IPS-18c (cell line): ENCODE data around the gene CPNE4.

Experiments
- H3K4me3 ChIP-seq: 2 replicates; pipeline ENCODE4 v1.7.0; 2013; ENCODE audit warnings: low read depth, mild to moderate bottlenecking, low read length, moderate library complexity; ENCODE audit not compliant: insufficient read depth
- H3K9me3 ChIP-seq: one replicate; pipeline ENCODE4 v1.6.1; 2013; ENCODE audit warnings: mild to moderate bottlenecking, low read length, moderate library complexity; ENCODE audit not compliant: control insufficient read depth, insufficient read depth

CPNE4 gene

DNA sequence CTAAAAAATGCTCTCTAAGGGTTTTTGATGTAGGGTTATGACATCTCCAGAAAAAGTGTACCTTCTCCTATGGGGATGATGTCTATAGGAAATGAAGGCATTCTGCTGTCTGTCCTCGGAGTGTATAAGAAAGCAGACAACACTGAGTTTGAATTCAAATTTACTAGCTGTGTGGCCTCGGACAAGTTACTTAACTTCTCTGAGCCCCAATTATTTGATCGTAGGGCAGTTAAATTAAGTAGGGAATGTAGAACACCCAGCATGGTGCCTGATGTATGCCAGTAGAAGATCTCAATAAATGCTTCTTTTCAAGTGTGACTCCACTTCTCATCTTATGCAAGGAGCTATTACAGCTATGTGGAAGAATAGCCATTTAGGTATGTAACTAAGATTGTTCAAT is 184.6 kb downstream of the CPNE4 start:
- Histone ChIP-seq H3K4me3 (no peak overlapping the region), H3K9me3 (no peaks in the 10 kb centered on the region)

DNA sequence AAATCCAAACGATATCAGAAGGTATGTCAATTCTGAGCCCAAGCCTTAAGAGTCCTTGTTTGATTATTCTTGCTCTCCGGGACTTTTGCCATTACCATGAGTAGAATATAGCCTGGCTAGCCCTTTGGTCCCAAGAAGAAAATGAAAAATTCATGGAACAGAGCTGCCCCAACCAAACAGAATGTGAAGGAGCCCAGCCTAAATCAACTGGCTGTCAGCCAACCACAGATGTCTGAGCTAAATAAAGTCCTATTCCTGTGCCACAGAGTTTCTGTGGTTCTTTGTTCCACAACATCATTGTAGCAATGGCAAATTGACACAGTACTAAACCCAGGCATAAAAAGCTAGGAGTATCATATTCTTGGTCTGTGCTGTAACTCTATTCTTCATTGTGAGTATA is 185.2 kb downstream of the CPNE4 start:
- Histone ChIP-seq H3K4me3 (no peak overlapping the region), H3K9me3 (no peaks in the 10 kb centered on the region)

DNA sequence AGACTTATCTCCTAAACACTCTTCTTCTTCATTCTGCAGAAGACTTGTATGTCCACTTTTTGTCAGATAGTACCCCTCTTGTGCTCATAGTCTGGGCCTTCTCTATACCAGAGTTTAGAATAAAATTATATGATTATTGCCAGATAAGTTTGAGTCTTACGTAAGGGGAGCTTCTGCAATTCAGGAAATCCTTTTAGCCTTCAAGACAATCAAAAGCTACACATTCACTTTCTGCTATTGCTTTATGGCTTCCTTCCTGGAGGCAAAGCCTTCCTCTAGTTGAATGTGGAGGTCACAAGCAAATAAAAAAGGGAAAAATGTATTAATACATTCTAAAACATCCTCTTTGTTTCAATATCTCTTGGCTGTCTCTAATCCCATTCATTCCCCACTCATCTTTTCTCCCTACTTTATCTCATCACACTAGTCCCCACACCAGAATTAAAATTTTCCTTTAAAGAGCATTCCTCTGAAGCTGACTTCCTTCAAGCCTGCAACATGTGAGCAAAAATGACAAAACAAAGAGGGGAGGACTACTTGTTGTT is 186.8 kb downstream of the CPNE4 start:
- Histone ChIP-seq H3K4me3 (no peak overlapping the region), H3K9me3 (no peaks in the 10 kb centered on the region)

DNA sequence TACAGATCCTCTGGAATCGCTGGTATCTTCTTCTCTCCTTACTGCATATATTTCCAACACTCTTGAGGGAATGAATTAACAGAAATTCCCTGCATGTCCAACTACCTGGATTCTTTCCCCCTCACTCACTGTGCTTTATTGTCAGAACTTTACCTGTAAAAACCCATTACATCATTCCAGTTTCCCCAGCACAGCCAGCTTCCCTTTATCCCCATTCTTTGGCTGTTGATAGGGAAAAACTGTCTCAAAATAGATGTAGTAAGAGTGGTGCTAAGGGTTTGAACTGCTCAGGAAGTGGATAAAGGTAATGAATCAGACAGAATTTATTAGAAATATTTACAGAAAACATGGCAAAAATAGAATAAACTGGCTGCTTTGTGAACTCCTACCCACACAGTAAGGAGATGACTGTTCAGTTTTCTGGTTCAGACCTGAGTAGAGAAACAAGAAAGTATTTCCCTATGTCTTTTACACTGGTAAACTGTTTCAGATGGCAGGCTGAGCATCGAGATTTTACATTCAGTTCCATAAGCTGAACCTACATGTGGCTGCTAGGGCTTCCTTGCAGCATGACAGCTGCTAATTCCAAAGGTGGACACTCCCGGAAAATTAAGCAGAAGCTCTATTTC is 188.4 kb downstream of the CPNE4 start:
- H3K9me3 ChIP-seq, result no peaks in the 10 kb centered on the region
- H3K4me3 ChIP-seq, result no peak overlapping the region

DNA sequence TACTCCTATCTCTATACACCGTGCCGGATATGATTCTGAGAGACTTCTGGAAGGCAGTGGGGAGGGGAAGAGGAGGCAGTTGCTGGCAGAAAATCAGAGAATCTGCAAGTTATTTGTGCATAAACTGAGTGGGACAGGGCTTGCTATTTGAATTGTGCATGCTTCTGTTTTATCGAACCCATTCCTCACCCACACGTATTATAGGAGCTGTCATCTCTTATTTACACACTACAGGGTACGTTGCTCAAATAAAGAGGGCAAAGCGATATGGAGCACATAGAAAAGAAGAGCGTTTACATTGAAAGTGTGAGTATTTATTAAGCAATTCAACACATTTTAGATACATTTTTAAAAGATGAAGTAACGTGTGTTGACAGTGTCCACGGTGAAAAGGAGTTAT is 191.6 kb downstream of the CPNE4 start:
- Histone ChIP-seq H3K9me3 (no peaks in the 10 kb centered on the region), H3K4me3 (no peak overlapping the region)

DNA sequence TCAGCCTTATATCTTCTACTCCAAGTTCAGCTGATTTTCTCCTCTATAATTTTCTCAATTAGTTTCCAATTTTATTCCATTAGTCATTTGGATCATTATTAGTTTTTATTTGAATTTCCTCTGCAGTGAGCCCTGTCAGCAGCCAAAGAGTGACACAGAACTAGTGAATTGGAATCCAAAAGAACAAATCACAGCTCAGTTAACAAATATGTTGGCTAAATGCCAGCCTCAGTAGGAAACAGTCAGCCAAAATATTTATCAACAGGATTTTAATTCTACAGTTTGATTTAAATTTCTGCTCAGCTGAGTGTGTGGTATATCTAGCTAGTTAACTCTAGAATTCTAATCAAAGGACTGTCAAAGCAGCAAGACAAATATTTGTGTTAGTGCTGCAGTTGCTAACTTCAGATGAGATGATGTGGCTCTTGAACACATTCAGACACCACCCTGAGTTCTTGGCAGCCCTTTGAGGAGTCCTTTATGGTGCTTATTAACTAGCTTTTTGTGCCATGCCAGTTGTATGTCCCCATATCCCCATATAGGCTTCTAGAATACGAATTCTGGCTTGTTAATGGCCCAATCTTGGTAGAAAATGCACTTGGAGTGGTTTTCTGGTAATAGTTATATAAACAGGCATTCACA is 194.5 kb downstream of the CPNE4 start:
- H3K4me3 ChIP-seq, result no peak overlapping the region
- no peaks in the 10 kb centered on the region for H3K9me3 ChIP-seq

DNA sequence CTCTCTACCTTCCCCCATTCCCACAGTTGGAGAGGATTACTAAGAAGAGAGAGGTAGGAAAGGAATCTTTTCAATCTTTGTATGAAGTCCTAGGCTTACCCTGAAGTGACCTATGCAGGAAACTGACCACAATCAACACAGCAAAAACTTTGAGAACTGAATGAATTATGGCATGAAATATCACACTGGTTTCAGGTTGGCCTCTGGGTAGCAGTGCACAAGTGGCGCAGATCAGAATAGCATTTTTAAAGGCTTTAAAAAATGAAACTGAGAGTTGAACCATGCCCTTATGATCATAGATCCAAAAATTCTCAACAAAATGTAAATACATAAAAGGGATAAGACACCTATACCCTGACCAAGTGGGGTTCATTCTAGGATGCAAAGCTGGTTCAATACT is 198.9 kb downstream of the CPNE4 start:
- no peaks in the 10 kb centered on the region for H3K9me3 ChIP-seq
- H3K4me3 ChIP-seq, result no peak overlapping the region

DNA sequence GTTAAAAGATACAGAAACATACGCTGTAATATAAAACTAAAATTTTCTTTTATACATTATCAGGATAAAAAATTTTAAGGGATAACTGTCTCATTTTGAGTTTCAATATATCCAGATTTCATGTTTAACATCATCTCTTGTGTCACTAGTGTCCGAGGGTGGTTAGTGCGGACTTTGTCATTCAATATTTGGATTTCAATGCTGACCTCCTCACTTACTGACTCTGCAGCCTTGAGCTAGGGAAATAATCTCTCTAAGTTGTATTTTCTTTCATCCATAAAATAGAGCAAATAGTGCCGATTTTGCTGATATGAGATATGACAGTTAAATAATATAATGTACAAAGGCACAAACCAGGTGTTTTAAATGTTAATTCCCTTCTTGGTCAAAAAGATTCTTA is 203.2 kb downstream of the CPNE4 start:
- Histone ChIP-seq H3K4me3 (no peak overlapping the region), H3K9me3 (no peaks in the 10 kb centered on the region)

DNA sequence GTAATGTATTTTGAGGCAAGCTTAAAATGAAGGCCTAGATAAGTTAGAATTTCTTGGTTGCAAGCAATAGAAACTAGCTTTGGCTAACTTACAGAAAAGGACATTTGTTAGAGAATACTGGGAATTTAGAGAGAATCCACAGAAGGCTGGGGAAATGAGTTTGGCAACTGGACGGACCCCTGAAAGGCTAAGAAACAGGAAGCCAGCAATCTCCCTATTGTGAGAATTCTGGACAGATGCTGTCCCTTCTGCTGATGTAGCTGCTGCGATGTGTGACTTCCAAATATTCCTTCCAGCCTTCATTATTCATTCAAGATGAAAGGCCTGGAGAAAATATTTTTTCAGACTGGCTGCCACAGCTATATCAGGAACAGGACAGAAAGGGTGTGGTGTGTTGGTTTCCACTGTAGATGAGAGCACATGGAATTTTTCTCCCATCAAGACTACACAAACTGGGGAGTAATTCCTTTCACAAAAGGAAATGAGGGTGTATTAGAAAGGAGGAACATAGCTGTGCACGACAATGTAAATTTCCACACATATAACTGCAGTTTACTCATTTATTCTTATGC is 213.5 kb downstream of the CPNE4 start:
- Histone ChIP-seq H3K4me3 (no peak overlapping the region), H3K9me3 (no peaks in the 10 kb centered on the region)

DNA sequence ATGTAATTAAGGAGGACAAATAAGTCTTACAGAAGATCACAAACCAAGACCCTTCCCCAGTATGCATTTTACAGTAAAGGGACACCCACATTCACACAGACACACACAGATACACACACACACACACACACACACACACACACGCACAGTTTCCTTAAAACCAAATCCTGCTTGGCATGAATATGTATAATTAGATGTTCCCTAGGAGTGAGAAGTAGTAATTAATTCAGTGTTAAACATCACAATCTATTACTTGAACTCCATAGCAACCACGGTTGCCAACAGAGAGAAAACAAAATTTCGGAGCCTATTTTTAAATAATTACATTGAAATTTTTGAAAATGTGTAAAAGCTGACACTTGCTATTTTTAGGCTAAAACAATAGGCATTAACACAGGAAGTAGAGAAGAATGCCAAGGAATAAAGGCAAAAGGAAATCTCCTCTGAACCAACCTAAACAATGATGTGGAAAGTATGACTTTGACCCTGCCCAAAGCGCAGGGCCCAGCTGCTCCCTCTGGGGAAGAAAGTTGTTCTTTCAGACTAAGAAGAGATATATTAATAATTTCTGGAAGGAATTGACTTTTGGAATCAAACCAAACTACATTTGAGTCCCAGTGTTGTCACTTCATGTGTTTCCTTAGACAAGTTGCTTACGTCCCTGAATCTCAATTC is 215.3 kb downstream of the CPNE4 start:
- Histone ChIP-seq H3K4me3 (no peak overlapping the region), H3K9me3 (no peaks in the 10 kb centered on the region)

DNA sequence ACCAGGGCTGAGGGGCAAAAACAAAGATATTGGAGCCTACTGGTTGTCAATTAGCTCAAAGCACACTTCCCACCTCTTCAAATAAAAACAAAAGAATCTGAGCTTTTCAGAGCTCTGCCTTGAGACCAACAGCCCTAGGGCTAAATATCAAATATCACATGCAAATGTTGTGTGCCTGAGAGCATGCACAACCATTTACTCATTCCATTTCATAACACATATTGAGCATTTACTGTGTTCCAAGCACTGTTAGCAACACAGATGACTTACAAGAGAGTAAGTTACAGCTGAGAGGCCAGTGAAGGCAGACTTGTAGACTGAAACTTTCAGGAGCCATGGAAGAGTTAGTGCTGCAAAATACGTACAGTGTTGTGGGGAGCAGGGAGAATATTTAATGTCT is 222.4 kb downstream of the CPNE4 start:
- no peak overlapping the region for H3K4me3 ChIP-seq
- no peaks in the 10 kb centered on the region for H3K9me3 ChIP-seq

DNA sequence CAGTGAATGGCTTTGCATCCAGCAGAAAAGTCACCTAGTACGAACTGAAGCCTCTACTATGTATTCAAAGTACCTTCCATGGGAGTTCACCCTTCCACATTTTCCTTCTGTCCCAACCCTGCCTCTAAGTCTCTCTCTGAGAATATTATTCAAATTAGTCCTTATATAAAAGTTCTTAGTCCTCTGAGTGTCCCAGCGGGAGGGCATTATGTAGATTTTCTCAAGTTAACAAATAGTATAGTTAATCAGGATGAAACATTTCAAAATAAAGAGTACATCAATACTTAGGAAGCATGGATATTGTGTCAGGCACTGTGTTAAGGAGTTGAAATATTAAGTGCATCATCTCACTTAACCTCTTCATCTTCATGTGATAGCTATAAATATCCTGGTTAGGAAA is 223.3 kb downstream of the CPNE4 start:
- H3K4me3 ChIP-seq, result no peak overlapping the region
- H3K9me3 ChIP-seq, result peaks cover 3% of the 10 kb centered on the region

DNA sequence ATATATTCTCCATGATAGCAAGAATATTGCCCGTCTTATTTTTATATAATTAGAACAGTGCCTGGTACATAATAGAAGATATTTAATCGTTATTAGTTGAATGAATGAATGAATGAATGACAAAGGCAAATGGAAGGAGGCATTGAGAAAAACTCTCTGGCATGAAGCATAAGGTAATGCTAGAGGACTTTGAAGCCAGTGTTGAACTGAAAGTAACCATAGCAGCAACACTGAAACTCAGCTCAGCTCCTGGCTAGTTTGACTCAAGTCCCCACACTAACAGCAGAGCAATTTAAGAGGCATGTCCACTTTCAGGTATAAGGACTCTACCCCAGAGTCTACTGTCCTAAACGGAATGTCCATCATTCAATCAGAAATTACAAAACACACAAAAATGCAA is 227.0 kb downstream of the CPNE4 start:
- Histone ChIP-seq H3K9me3 (peaks cover 3% of the 10 kb centered on the region), H3K4me3 (no peak overlapping the region)

DNA sequence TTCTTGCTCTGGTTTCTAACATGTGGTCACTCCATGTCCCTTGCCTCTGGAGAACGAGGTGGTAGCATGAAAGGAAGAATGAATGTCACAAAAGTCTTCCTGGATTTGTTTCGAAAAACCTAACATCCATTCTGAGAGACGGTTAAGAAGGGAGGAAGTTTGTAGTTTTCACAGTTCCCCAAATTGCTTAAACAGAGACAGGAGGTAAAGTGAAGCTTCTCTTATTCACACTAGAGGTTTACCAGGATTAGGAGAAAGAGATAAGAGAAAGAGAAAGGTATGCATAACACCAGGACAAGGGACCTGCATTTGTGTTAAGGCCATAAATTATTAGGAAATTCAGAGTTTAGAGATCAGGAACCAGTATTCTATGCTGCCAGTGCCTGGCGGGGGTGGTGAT is 228.1 kb downstream of the CPNE4 start:
- peaks cover 3% of the 10 kb centered on the region for H3K9me3 ChIP-seq

DNA sequence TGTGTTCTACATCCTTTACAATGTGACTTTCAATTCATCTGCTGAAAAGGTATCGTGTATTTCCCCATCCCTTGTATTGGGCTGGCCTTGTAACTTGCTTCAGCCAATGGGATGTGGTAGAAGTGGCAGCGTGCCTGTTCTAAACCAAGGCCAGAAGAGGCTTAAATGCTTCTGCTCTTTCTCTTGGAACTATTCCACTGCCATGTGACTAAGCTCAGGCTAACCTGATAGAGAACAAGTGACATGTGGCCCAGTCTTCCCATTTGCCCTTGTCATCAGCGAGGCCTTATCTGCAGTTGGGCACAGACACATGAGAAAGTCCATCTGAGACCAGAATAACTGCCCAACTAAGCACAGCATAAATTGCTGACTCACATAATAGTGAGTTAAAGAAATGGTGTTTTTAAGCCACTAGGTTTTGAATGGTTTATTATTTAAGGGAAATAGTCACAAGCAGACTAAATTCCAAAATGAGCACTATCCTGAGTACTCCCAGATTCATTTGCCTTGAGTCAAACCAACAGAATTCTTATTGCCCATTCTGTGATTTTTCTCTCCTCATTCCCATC is 230.2 kb downstream of the CPNE4 start:
- H3K9me3 ChIP-seq, result peaks cover 3% of the 10 kb centered on the region
- no peak overlapping the region for H3K4me3 ChIP-seq

More for the DNA sequence above, 228.1 kb downstream of the CPNE4 start:
- no peak overlapping the region for H3K4me3 ChIP-seq

DNA sequence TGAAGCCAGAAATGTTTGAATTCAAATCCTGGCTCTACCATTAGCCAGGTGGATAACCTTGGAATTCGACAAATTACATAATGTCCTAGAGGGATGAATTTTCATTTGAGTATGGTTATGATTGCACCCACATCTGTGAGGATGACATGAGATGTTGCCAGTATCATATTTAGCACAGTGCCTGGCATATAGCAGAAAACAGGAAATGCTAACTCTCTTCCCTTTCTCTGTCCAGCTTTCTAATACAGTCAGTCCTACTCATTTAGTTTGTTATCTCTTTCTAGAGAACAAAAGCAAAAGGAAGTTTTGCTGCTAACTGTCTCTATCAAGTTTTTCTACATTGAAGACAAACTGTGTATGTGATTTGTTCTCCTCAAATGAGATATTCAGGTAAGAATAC is 231.7 kb downstream of the CPNE4 start:
- Histone ChIP-seq H3K4me3 (no peak overlapping the region), H3K9me3 (peaks cover 3% of the 10 kb centered on the region)

DNA sequence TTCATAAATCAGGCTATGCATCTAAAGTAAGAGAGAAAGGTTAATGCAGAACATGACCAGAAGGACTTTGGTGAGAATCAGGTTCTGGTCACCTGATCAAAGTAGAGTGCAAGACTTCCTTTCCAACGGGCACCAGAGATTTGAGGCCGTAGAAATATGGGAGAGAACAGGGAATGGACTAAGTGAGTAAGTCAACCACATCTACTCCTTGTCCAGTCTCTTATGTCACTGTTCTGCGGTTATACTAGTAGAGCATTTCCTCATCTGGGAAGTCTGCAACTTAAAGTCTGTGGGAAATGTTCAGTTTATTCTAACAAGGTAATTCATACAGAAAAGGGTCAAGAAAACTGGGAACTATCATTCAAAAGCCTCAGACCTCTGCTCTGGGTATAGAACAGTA is 232.8 kb downstream of the CPNE4 start:
- H3K9me3 ChIP-seq, result peaks cover 3% of the 10 kb centered on the region
- no peak overlapping the region for H3K4me3 ChIP-seq

DNA sequence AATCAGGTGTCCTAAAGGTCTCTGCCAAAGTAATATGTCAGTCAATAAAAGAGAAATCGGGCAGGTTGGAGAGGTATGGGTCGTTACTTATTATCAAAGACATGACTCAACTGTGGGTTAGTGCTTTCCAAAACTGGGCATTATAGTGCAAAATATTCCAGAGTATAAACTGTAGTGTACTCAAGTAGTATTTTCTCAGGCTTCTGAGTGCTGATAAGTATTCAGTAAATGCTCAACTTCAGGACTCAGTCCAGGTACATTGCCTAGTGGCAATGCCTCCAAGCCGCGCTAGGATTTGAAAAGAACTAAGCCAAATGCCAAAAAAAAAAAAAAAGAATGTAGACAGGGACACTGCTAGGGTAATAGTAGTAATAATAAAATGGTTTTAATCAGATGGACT is 233.2 kb downstream of the CPNE4 start:
- no peak overlapping the region for H3K4me3 ChIP-seq
- H3K9me3 ChIP-seq, result no peaks in the 10 kb centered on the region
